ENCODE measurements around the gene APOD.
"Not testable (repeated sequence)": the region's sequence is repeated elsewhere in the genome, so short reads cannot be mapped to it uniquely, and the experiment has no call there.

The APOD gene

GRCh38 chr3:195601382-195601781 is 17.6 kb upstream of the APOD start:
- TF ChIP-seq CTCF (IDR thresholded peaks at IDR 0.05), result no peak
- H3K27ac ChIP-seq, result no peak overlapping the region

GRCh38 chr3:195599926-195600325 is 16.2 kb upstream of the APOD start:
- not testable (repeated sequence) for H3K27ac ChIP-seq

GRCh38 chr3:195599516-195599915 is 15.8 kb upstream of the APOD start:
- not testable (repeated sequence) for H3K27ac ChIP-seq

- H3K27ac ChIP-seq, result no peak overlapping the region
These were observed 14.1 kb upstream of the APOD start for GRCh38 chr3:195597848-195598247.

GRCh38 chr3:195597229-195597628 is 13.5 kb upstream of the APOD start:
- H3K27ac ChIP-seq, result no peak overlapping the region
- no peak for TF ChIP-seq CTCF (IDR thresholded peaks at IDR 0.05)
- TF ChIP-seq ZFX (IDR thresholded peaks at IDR 0.05; ENCODE audit: borderline replicate concordance), result no peak

More at GRCh38 chr3:195597848-195598247, 14.1 kb upstream of the APOD start:
- TF ChIP-seq ZFX (IDR thresholded peaks at IDR 0.05; ENCODE audit: borderline replicate concordance) (no peak), CTCF (IDR thresholded peaks at IDR 0.05) (no peak)

- TF ChIP-seq ZFX (IDR thresholded peaks at IDR 0.05; ENCODE audit: borderline replicate concordance), result no peak
- no peak for TF ChIP-seq CTCF (IDR thresholded peaks at IDR 0.05)
- no peak overlapping the region for H3K27ac ChIP-seq
These were observed 13.0 kb upstream of the APOD start for GRCh38 chr3:195596765-195597171.

- TF ChIP-seq CTCF (IDR thresholded peaks at IDR 0.05), result no peak
- TF ChIP-seq ZFX (IDR thresholded peaks at IDR 0.05; ENCODE audit: borderline replicate concordance), result no peak
- no peak overlapping the region for H3K27ac ChIP-seq
These were observed 12.2 kb upstream of the APOD start for GRCh38 chr3:195595785-195596531.

GRCh38 chr3:195591852-195592251 is 8.1 kb upstream of the APOD start:
- TF ChIP-seq CTCF (IDR thresholded peaks at IDR 0.05) (no peak), ZFX (IDR thresholded peaks at IDR 0.05; ENCODE audit: borderline replicate concordance) (no peak)
- no peak overlapping the region for H3K27ac ChIP-seq

Data from 22Rv1 (cell line).